ENCODE results near the gene PACRG.
A peak's percentile ranks its signal among the peaks of the same experiment; 100 is the strongest.

PACRG gene

GRCh38 chr6:162898011-162898410 lies 170.2 kb downstream of the PACRG start:
- no peak for TF ChIP-seq CTCF (IDR thresholded peaks at IDR 0.05; ENCODE audit: low read depth, low read length)
- no peak for DNase-seq (ENCODE audit: extremely low read depth, low read depth)

- DNase-seq (ENCODE audit: extremely low read depth, low read depth): no peak
- TF ChIP-seq CTCF (IDR thresholded peaks at IDR 0.05; ENCODE audit: low read depth, low read length): no peak; the same call in 1 of the 2 replicates
These were observed 171.4 kb downstream of the PACRG start for GRCh38 chr6:162899148-162899547.

GRCh38 chr6:162900503-162900902 lies 172.7 kb downstream of the PACRG start:
- no peak for DNase-seq (ENCODE audit: extremely low read depth, low read depth)
- no peak for TF ChIP-seq CTCF (IDR thresholded peaks at IDR 0.05; ENCODE audit: low read depth, low read length)

GRCh38 chr6:162904069-162904663 lies 176.4 kb downstream of the PACRG start:
- no peak for DNase-seq (ENCODE audit: extremely low read depth, low read depth)
- no peak for TF ChIP-seq CTCF (IDR thresholded peaks at IDR 0.05; ENCODE audit: low read depth, low read length)

GRCh38 chr6:162906479-162906878 lies 178.7 kb downstream of the PACRG start:
- no peak for TF ChIP-seq CTCF (IDR thresholded peaks at IDR 0.05; ENCODE audit: low read depth, low read length)
- no peak for DNase-seq (ENCODE audit: extremely low read depth, low read depth)

GRCh38 chr6:162907876-162908481 lies 180.2 kb downstream of the PACRG start:
- peak; percentile 3 for DNase-seq (ENCODE audit: extremely low read depth, low read depth)
- peak; percentile 42 for TF ChIP-seq CTCF (IDR thresholded peaks at IDR 0.05; ENCODE audit: low read depth, low read length)

GRCh38 chr6:162913206-162913605 lies 185.4 kb downstream of the PACRG start:
- TF ChIP-seq CTCF (IDR thresholded peaks at IDR 0.05; ENCODE audit: low read depth, low read length): no peak
- DNase-seq (ENCODE audit: extremely low read depth, low read depth): no peak

All from AG09319 (cell line).